HUES64 (cell line): Measurements from ENCODE around the gene SNX21.
A peak's percentile ranks its signal among the peaks of the same experiment; 100 is the strongest.

ENCODE experiments used
- H3K27ac ChIP-seq: 2 replicates; pipeline ENCODE4 v1.7.0; 2013; ENCODE audit warnings: low read depth, low read length, inconsistent platforms
- H3K27me3 ChIP-seq: 2 replicates; pipeline ENCODE4 v1.6.1; 2013; ENCODE audit warnings: mild to moderate bottlenecking, low read length; ENCODE audit not compliant: insufficient read depth
- H3K36me3 ChIP-seq: 2 replicates; pipeline ENCODE4 v1.6.1; 2013; ENCODE audit warnings: mild to moderate bottlenecking, low read length; ENCODE audit not compliant: insufficient read depth
- H3K4me1 ChIP-seq: 2 replicates; pipeline ENCODE4 v1.6.1; 2013; ENCODE audit warnings: mild to moderate bottlenecking, low read length, moderate library complexity; ENCODE audit not compliant: insufficient read depth
- H3K4me3 ChIP-seq: 2 replicates; pipeline ENCODE4 v1.5.1; 2013; ENCODE audit warnings: mild to moderate bottlenecking, low read length, moderate library complexity
- H3K9ac ChIP-seq: 2 replicates; pipeline ENCODE4 v1.6.1; 2013; ENCODE audit warnings: mild to moderate bottlenecking, low read depth, low read length
- H3K9me3 ChIP-seq: 2 replicates; pipeline ENCODE4 v1.6.1; 2013; ENCODE audit warnings: low read depth, low read length; ENCODE audit not compliant: insufficient read depth
- WGBS: fragments of 150-250, 120-280 bp; methylation state at CpG from one replicate; pipeline ENCODE4 v1.1.7; 2013; ENCODE audit warnings: missing lambda C conversion rate; 5-methylcytosine and 5-hydroxymethylcytosine counted together

SNX21 gene

GRCh38 chr20:45851501-45851900 lies 17.9 kb downstream of the SNX21 start:
- no peaks in the 10 kb centered on the region for H3K27me3 ChIP-seq
- H3K36me3 ChIP-seq, result peaks cover 11% of the 10 kb centered on the region
- no peak overlapping the region for H3K27ac ChIP-seq
- no peaks in the 10 kb centered on the region for H3K9me3 ChIP-seq
- no peak overlapping the region for H3K9ac ChIP-seq
- H3K4me1 ChIP-seq, result peaks cover 20% of the 10 kb centered on the region
- no peak overlapping the region for H3K4me3 ChIP-seq

- Histone ChIP-seq H3K4me3 (no peak overlapping the region), H3K27me3 (no peaks in the 10 kb centered on the region), H3K9me3 (no peaks in the 10 kb centered on the region), H3K4me1 (peaks cover 20% of the 10 kb centered on the region), H3K27ac (no peak overlapping the region; the same call in 1 of the 2 replicates), H3K9ac (no peak overlapping the region), H3K36me3 (peaks cover 10% of the 10 kb centered on the region; the same call in 1 of the 2 replicates)
- 95% methylated on average over 6 of the region's 6 CpGs for WGBS
Measured at GRCh38 chr20:45852326-45852725, 18.7 kb downstream of the SNX21 start.

- no peaks in the 10 kb centered on the region for H3K27me3 ChIP-seq
- H3K4me1 ChIP-seq, result peaks cover 26% of the 10 kb centered on the region
- H3K36me3 ChIP-seq, result peaks cover 7% of the 10 kb centered on the region; the same call in 1 of the 2 replicates
- no peaks in the 10 kb centered on the region for H3K9me3 ChIP-seq
- 29% methylated on average over 1 of the region's 2 CpGs for WGBS
- peak overlapping the region; percentile 92 for H3K27ac ChIP-seq
- H3K4me3 ChIP-seq, result peak overlapping the region; percentile 30
- H3K9ac ChIP-seq, result peak overlapping the region; percentile 50
Measured at GRCh38 chr20:45853484-45853883, 19.9 kb downstream of the SNX21 start.

- peak within 1 kb of the TSS; percentile 89 for H3K4me3 ChIP-seq
- H3K9ac ChIP-seq, result peak within 1 kb of the TSS; percentile 68
- no peaks in the 10 kb centered on the region for H3K9me3 ChIP-seq
- peak within 1 kb of the TSS; percentile 80 for H3K27ac ChIP-seq
- 1% methylated on average over 33 of the region's 36 CpGs for WGBS
- no peaks in the 10 kb centered on the region for H3K27me3 ChIP-seq
- H3K4me1 ChIP-seq, result peaks cover 28% of the 10 kb centered on the region
- no peaks in the 10 kb centered on the region for H3K36me3 ChIP-seq
Measured at GRCh38 chr20:45857114-45857881, 23.7 kb downstream of the SNX21 start, which contains the start of the genes ACOT8 and ZSWIM3. TSS of gene ACOT8 (minus strand) at chr20:45857392. CDS start at chr20:45857315, 77 bp downstream. TSS of gene ZSWIM3 (plus strand) at chr20:45857614. CDS start at chr20:45857826, 212 bp downstream.

- Histone ChIP-seq H3K4me1 (peaks cover 28% of the 10 kb centered on the region), H3K4me3 (peak overlapping the region; percentile 89)
- 1% methylated on average over 13 of the region's 13 CpGs for WGBS
Measured at GRCh38 chr20:45857882-45858216, 24.2 kb downstream of the SNX21 start.

GRCh38 chr20:45859916-45860315 lies 26.3 kb downstream of the SNX21 start:
- H3K9ac ChIP-seq, result no peak overlapping the region
- H3K9me3 ChIP-seq, result no peaks in the 10 kb centered on the region
- H3K27ac ChIP-seq, result no peak overlapping the region
- H3K4me1 ChIP-seq, result peaks cover 11% of the 10 kb centered on the region
- H3K27me3 ChIP-seq, result no peaks in the 10 kb centered on the region
- no peak overlapping the region for H3K4me3 ChIP-seq
- 97% methylated on average over 5 of the region's 5 CpGs for WGBS
- no peaks in the 10 kb centered on the region for H3K36me3 ChIP-seq

More at GRCh38 chr20:45857882-45858216, 24.2 kb downstream of the SNX21 start:
- peak overlapping the region; percentile 80 for H3K27ac ChIP-seq
- H3K27me3 ChIP-seq, result no peaks in the 10 kb centered on the region
- H3K9me3 ChIP-seq, result no peaks in the 10 kb centered on the region
- no peaks in the 10 kb centered on the region for H3K36me3 ChIP-seq
- H3K9ac ChIP-seq, result 0 out of 2 replicates have a peak overlapping the region, but pooled peaks have one; percentile 12

- Histone ChIP-seq H3K27me3 (no peaks in the 10 kb centered on the region), H3K36me3 (no peaks in the 10 kb centered on the region), H3K9me3 (no peaks in the 10 kb centered on the region), H3K4me1 (peaks cover 8% of the 10 kb centered on the region; the same call in 1 of the 2 replicates), H3K4me3 (no peak overlapping the region), H3K9ac (no peak overlapping the region), H3K27ac (no peak overlapping the region)
- WGBS, result 85% methylated on average over 7 of the region's 7 CpGs
Measured at GRCh38 chr20:45860560-45861220, 27.1 kb downstream of the SNX21 start.

- Histone ChIP-seq H3K9ac (no peak overlapping the region), H3K9me3 (no peaks in the 10 kb centered on the region), H3K4me1 (peaks cover 8% of the 10 kb centered on the region; the same call in 1 of the 2 replicates), H3K27me3 (no peaks in the 10 kb centered on the region), H3K36me3 (no peaks in the 10 kb centered on the region), H3K4me3 (no peak overlapping the region), H3K27ac (no peak overlapping the region)
- 92% methylated on average over 6 of the region's 7 CpGs for whole genome bisulfite sequencing
Measured at GRCh38 chr20:45861221-45862075, 27.8 kb downstream of the SNX21 start.

GRCh38 chr20:45863543-45864470 lies 30.2 kb downstream of the SNX21 start:
- no peaks in the 10 kb centered on the region for H3K4me1 ChIP-seq
- no peak overlapping the region for H3K27ac ChIP-seq
- no peaks in the 10 kb centered on the region for H3K9me3 ChIP-seq
- H3K36me3 ChIP-seq, result no peaks in the 10 kb centered on the region
- 92% methylated on average over 7 of the region's 7 CpGs for WGBS
- no peaks in the 10 kb centered on the region for H3K27me3 ChIP-seq
- no peak overlapping the region for H3K4me3 ChIP-seq
- no peak overlapping the region for H3K9ac ChIP-seq

- no peak overlapping the region for H3K27ac ChIP-seq
- no peak overlapping the region for H3K4me3 ChIP-seq
- H3K9ac ChIP-seq, result no peak overlapping the region
- WGBS, result 94% methylated on average over 5 of the region's 5 CpGs
- no peaks in the 10 kb centered on the region for H3K27me3 ChIP-seq
- no peaks in the 10 kb centered on the region for H3K9me3 ChIP-seq
- H3K36me3 ChIP-seq, result no peaks in the 10 kb centered on the region
- H3K4me1 ChIP-seq, result no peaks in the 10 kb centered on the region
Measured at GRCh38 chr20:45866454-45866853, 32.9 kb downstream of the SNX21 start.
